Neuronal stem cell (in vitro differentiated cells): ENCODE measurements around the gene MLST8.

Source experiments
- DNase-seq: peaks from one replicate; pipeline ENCODE4 v3.0.0-alpha.2; 2013; ENCODE audit warnings: low spot score
- H2AFZ ChIP-seq: one replicate; pipeline ENCODE4 v1.6.1; 2013; ENCODE audit warnings: mild to moderate bottlenecking, low read length, inconsistent platforms
- H2AK5ac ChIP-seq: 2 replicates; pipeline ENCODE4 v1.6.1; 2013; ENCODE audit warnings: low read depth, mild to moderate bottlenecking, inconsistent platforms, low read length, moderate library complexity, mixed read lengths
- H2BK120ac ChIP-seq: 2 replicates; pipeline ENCODE4 v1.6.1; 2013; ENCODE audit warnings: low read depth, mild to moderate bottlenecking, inconsistent platforms, low read length, moderate library complexity, mixed read lengths
- H2BK12ac ChIP-seq: one replicate; pipeline ENCODE4 v1.6.1; 2013; ENCODE audit warnings: low read length, inconsistent platforms
- H2BK15ac ChIP-seq: 2 replicates; pipeline ENCODE4 v1.6.1; 2013; ENCODE audit warnings: mild to moderate bottlenecking, low read length, inconsistent platforms, mixed read lengths
- H2BK5ac ChIP-seq: one replicate; pipeline ENCODE4 v1.6.1; 2013; ENCODE audit warnings: inconsistent platforms, mild to moderate bottlenecking, low read length, moderate library complexity
- H3K14ac ChIP-seq: one replicate; pipeline ENCODE4 v1.6.1; 2013; ENCODE audit warnings: low read length, inconsistent platforms
- H3K18ac ChIP-seq: 2 replicates; pipeline ENCODE4 v1.6.1; 2013; ENCODE audit warnings: low read length, inconsistent platforms
- H3K23ac ChIP-seq: 2 replicates; pipeline ENCODE4 v1.6.1; 2013; ENCODE audit warnings: low read depth, mild to moderate bottlenecking, mixed read lengths, low read length, inconsistent platforms; ENCODE audit not compliant: poor library complexity
- H3K27ac ChIP-seq: replicated peaks from 3 replicates; pipeline ENCODE4 v1.5.1; 2013; ENCODE audit warnings: low read length, inconsistent platforms
- H3K27me3 ChIP-seq, 3 experiments: 2 replicates each; pipeline ENCODE4 v1.6.1; 2013; ENCODE audit warnings: low read length in 3 of 3, mild to moderate bottlenecking in 2 of 3, inconsistent platforms in 1 of 3, low read depth in 1 of 3, mixed read lengths in 1 of 3, moderate library complexity in 1 of 3; ENCODE audit not compliant: control insufficient read depth in 3 of 3, insufficient read depth in 3 of 3
- H3K36me3 ChIP-seq, 2 donors: replicated peaks in 1 of 2; 2 replicates each; pipeline ENCODE4 v1.6.1; 2013; ENCODE audit warnings: low read length in 2 of 2; ENCODE audit not compliant: control insufficient read depth in 2 of 2, insufficient read depth in 2 of 2
- H3K4ac ChIP-seq: 2 replicates; pipeline ENCODE4 v1.6.1; 2013; ENCODE audit warnings: inconsistent platforms, mild to moderate bottlenecking, low read length, moderate library complexity
- H3K4me1 ChIP-seq, 2 donors: 1 replicate in 1 of 2; 2 replicates in 1 of 2; pipeline ENCODE4 v1.6.1; 2013; ENCODE audit warnings: low read length in 2 of 2, low read depth in 1 of 2; ENCODE audit not compliant: control insufficient read depth in 2 of 2, insufficient read depth in 1 of 2
- H3K4me2 ChIP-seq: one replicate; pipeline ENCODE4 v1.6.1; 2013; ENCODE audit warnings: mild to moderate bottlenecking, low read length, inconsistent platforms; ENCODE audit not compliant: insufficient read depth, poor library complexity, severe bottlenecking
- H3K4me3 ChIP-seq, 2 donors: 2 replicates each; pipeline ENCODE4 v1.5.1; 2013; ENCODE audit warnings: low read length in 2 of 2, mild to moderate bottlenecking in 2 of 2, inconsistent platforms in 1 of 2, moderate library complexity in 1 of 2
- H3K79me1 ChIP-seq: one replicate; pipeline ENCODE4 v1.6.1; 2013; ENCODE audit warnings: low read depth, mild to moderate bottlenecking, inconsistent platforms, low read length, moderate library complexity
- H3K9ac ChIP-seq: one replicate; pipeline ENCODE4 v1.6.1; 2013; ENCODE audit warnings: mild to moderate bottlenecking, low read depth, low read length, inconsistent platforms; ENCODE audit not compliant: poor library complexity
- H3K9me3 ChIP-seq, 2 donors: replicated peaks in 1 of 2; 2 replicates each; pipeline versions ENCODE3 to v1.6.1; 2013; ENCODE audit warnings: low read length in 2 of 2, mild to moderate bottlenecking in 2 of 2, inconsistent platforms in 1 of 2, low read depth in 1 of 2, mixed read lengths in 1 of 2, moderate library complexity in 1 of 2; ENCODE audit not compliant: control insufficient read depth in 2 of 2, insufficient read depth in 1 of 2
- H4K8ac ChIP-seq: one replicate; pipeline ENCODE4 v1.6.1; 2013; ENCODE audit warnings: low read depth, mild to moderate bottlenecking, inconsistent platforms, low read length, moderate library complexity
- H4K91ac ChIP-seq: one replicate; pipeline ENCODE4 v1.6.1; 2013; ENCODE audit warnings: low read length, low read depth, mild to moderate bottlenecking, inconsistent platforms; ENCODE audit not compliant: poor library complexity
- WGBS, 2 donors: extraction: QIAGEN DNeasy Blood & Tissue Kit; methylation state at CpG; one replicate each; pipeline ENCODE4 v1.1.7; 2013; ENCODE audit warnings: missing lambda C conversion rate in 2 of 2, mixed read lengths in 1 of 2; ENCODE audit not compliant: insufficient read length in 2 of 2, insufficient replicate concordance in 1 of 2; ENCODE audit errors: extremely low coverage in 2 of 2; 5-methylcytosine and 5-hydroxymethylcytosine counted together

MLST8 gene

GRCh38 chr16:2214719-2214968 lies 9.4 kb downstream of the MLST8 start, which contains the start of gene PGP:
PGP (minus strand) TSS chr16:2214840; CDS start chr16:2214777, 63 bp downstream.
- peak within 1 kb of the TSS; percentile 99 for H3K18ac ChIP-seq
- H3K23ac ChIP-seq: peak within 1 kb of the TSS; percentile 95
- H3K14ac ChIP-seq: peak within 1 kb of the TSS; percentile 82
- peak within 1 kb of the TSS; percentile 81 for H2BK15ac ChIP-seq
- peak within 1 kb of the TSS; percentile 94 for H2AFZ ChIP-seq
- peaks cover 14% of the 10 kb centered on the region for H3K79me1 ChIP-seq
- peak within 1 kb of the TSS; percentile 99 for H3K27ac ChIP-seq
- peak within 1 kb of the TSS; percentile 96 for H3K4me2 ChIP-seq
- no peak within 1 kb of the TSS for H4K8ac ChIP-seq
- H4K91ac ChIP-seq: no peak within 1 kb of the TSS
- H2AK5ac ChIP-seq: peak within 1 kb of the TSS; percentile 84
- no peak for DNase-seq
- peak within 1 kb of the TSS; percentile 98 for H3K9ac ChIP-seq
- no peaks in the 10 kb centered on the region for H3K27me3 ChIP-seq
- no CpG with 5 or more reads among the region's 48 CpGs for WGBS, 2 donors
- peak within 1 kb of the TSS; percentile 99 to 100 for H3K4me3 ChIP-seq
- peak within 1 kb of the TSS; percentile 94 for H2BK5ac ChIP-seq
- peak within 1 kb of the TSS; percentile 41 for H2BK12ac ChIP-seq
- H3K4me1 ChIP-seq: peaks cover 9 to 11% of the 10 kb centered on the region in 2 donors
- no peaks in the 10 kb centered on the region for H3K9me3 ChIP-seq
- H3K36me3 ChIP-seq: peaks cover 19 to 30% of the 10 kb centered on the region in 2 donors
- H2BK120ac ChIP-seq: no peak within 1 kb of the TSS
- H3K4ac ChIP-seq: peak within 1 kb of the TSS; percentile 76

DNA sequence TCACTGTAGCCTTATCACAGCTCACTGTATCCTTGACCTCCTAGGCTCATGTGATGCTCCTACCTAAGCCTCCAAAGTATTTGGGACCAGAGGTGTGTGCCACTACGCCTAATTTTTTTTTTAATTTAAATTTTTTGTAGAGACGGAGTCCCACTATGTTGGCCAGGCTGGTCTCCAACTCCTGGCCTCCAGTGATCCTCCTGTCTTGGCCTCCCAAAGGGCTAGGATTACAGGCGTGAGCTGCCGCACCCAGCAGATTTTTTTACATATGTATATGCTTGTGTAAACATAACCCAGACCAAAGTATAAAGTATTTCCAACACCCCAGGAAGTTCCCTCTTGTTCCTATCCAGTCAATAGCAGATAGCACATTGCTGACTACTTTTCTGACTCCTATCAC lies 11.1 kb downstream of the MLST8 start:
- Histone ChIP-seq H3K18ac (no peak overlapping the region), H2AK5ac (no peak overlapping the region), H2BK12ac (no peak overlapping the region), H2BK5ac (no peak overlapping the region), H2BK120ac (no peak overlapping the region), H3K27ac (no peak overlapping the region), H3K4me3 (no peak overlapping the region), H3K4me2 (no peak overlapping the region), H4K91ac (no peak overlapping the region), H2AFZ (no peak overlapping the region), H3K9me3 (no peaks in the 10 kb centered on the region), H4K8ac (no peak overlapping the region), H3K9ac (no peak overlapping the region), H3K79me1 (peaks cover 16% of the 10 kb centered on the region), H3K36me3 (peaks cover 17 to 23% of the 10 kb centered on the region in 2 donors), H2BK15ac (no peak overlapping the region), H3K4ac (no peak overlapping the region), H3K23ac (no peak overlapping the region), H3K14ac (no peak overlapping the region), H3K4me1 (peaks cover 9 to 11% of the 10 kb centered on the region in 2 donors), H3K27me3 (no peaks in the 10 kb centered on the region)
- WGBS, 2 donors: no CpG with 5 or more reads among the region's 4 CpGs
- DNase-seq: no peak

DNA sequence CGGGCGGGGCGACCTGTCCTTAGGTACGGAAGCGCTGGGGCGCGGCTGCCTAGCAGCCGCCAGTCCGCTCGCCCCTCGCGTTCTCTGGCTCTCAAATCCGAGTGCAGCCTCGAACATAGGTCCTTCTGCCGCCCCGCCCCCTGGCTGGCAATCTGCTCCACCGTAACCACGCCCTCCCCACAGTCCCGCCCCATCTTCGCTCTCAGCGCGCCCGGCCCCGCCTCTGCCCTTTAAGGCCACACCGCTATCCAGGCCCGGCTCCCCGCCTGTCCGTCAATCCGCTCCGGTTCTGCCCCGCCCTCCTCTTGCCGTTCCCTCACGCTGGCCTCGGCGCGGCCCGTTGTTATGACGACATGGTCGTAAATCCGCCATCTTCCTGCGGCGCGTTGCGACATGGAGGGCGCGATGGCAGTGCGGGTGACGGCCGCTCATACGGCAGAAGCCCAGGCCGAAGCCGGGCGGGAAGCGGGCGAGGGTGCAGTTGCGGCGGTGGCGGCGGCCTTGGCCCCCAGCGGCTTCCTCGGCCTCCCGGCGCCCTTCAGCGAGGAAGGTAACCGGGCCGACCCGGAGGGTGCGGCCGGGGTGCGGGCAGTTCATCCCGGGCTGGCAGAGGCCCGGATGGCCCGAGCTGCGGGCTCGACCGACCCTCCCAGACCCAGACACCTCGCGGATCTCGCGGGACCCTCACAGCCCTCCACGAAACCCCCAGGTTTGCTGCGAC lies 18.1 kb downstream of the MLST8 start, which contains the start of gene E4F1:
Gene E4F1 (plus strand): TSS at position 371 of the 721 bp plus-strand sequence. CDS start 23 bp downstream, at position 394.
- Histone ChIP-seq H3K27ac (peak within 1 kb of the TSS; percentile 83), H3K27me3 (no peaks in the 10 kb centered on the region), H3K18ac (peak within 1 kb of the TSS; percentile 96), H3K4me2 (peak within 1 kb of the TSS; percentile 87), H3K14ac (peak within 1 kb of the TSS; percentile 75), H3K36me3 (peaks cover 0 to 20% of the 10 kb centered on the region in 2 donors), H3K23ac (peak within 1 kb of the TSS; percentile 99), H4K91ac (no peak within 1 kb of the TSS), H2BK15ac (peak within 1 kb of the TSS; percentile 58), H3K79me1 (peaks cover 11% of the 10 kb centered on the region), H2BK120ac (no peak within 1 kb of the TSS), H3K4me1 (peaks cover 2 to 3% of the 10 kb centered on the region in 2 donors), H4K8ac (no peak within 1 kb of the TSS), H3K4ac (no peak within 1 kb of the TSS), H2BK12ac (no peak within 1 kb of the TSS), H3K9me3 (no peaks in the 10 kb centered on the region), H2AK5ac (peak within 1 kb of the TSS; percentile 90), H3K9ac (peak within 1 kb of the TSS; percentile 95), H2AFZ (peak within 1 kb of the TSS; percentile 98), H2BK5ac (peak within 1 kb of the TSS; percentile 90), H3K4me3 (peak within 1 kb of the TSS; percentile 87 to 92)
- DNase-seq: peak; percentile 99
- no CpG with 5 or more reads among the region's 82 CpGs for WGBS, 2 donors

- DNase-seq: no peak
- Histone ChIP-seq H3K27ac (peak overlapping the region; percentile 70), H2BK5ac (peak overlapping the region; percentile 90), H3K4me2 (peak overlapping the region; percentile 87), H3K79me1 (peaks cover 15% of the 10 kb centered on the region), H3K4me3 (peak overlapping the region; percentile 87 to 92), H3K9me3 (no peaks in the 10 kb centered on the region), H3K4ac (no peak overlapping the region), H2AK5ac (peak overlapping the region; percentile 90), H4K91ac (no peak overlapping the region), H2AFZ (peak overlapping the region; percentile 98), H3K27me3 (no peaks in the 10 kb centered on the region), H3K14ac (peak overlapping the region; percentile 47), H4K8ac (no peak overlapping the region), H3K36me3 (peaks cover 3 to 26% of the 10 kb centered on the region in 2 donors), H2BK15ac (peak overlapping the region; percentile 58), H3K4me1 (peaks cover 2 to 3% of the 10 kb centered on the region in 2 donors), H3K9ac (peak overlapping the region; percentile 95), H3K23ac (peak overlapping the region; percentile 99), H2BK120ac (no peak overlapping the region), H3K18ac (peak overlapping the region; percentile 96), H2BK12ac (no peak overlapping the region)
- no CpG with 5 or more reads among the region's 22 CpGs for WGBS, 2 donors
These were observed 18.8 kb downstream of the MLST8 start for GRCh38 chr16:2223942-2224486.
